ENCODE results near the gene MAP3K4.

GRCh38 chr6:161163466-161164181 lies 172.1 kb downstream of the MAP3K4 start:
- TF ChIP-seq CTCF (IDR thresholded peaks at IDR 0.05) = no peak
- no peak for TF ChIP-seq POLR2A (IDR thresholded peaks at IDR 0.05)

Data from lower leg skin (tissue), 3 donors.